Endothelial cell (in vitro differentiated cells): Measurements from ENCODE around the gene ADAMTS2. TPM values are rescaled to one million over a fixed set of nuclear protein-coding genes. Genes with fewer than 3 reads are reported as not detected.

Experiments used
- DNase-seq: peaks from one replicate; pipeline ENCODE4 v3.0.0; 2021; ENCODE audit warnings: low spot score
- H3K27ac Mint-ChIP-seq: one replicate; pipeline ENCODE4 v1.8.0; 2021; ENCODE audit warnings: mixed read lengths, inconsistent platforms; ENCODE audit not compliant: unreplicated experiment
- H3K27me3 Mint-ChIP-seq: one replicate; pipeline ENCODE4 v1.8.0; 2021; ENCODE audit warnings: mild to moderate bottlenecking, moderate library complexity, mixed read lengths, inconsistent platforms; ENCODE audit not compliant: unreplicated experiment
- H3K36me3 Mint-ChIP-seq: one replicate; pipeline ENCODE4 v1.8.0; 2021; ENCODE audit warnings: mild to moderate bottlenecking, low read depth, mixed read lengths, inconsistent platforms; ENCODE audit not compliant: unreplicated experiment
- H3K4me1 Mint-ChIP-seq: one replicate; pipeline ENCODE4 v1.8.0; 2021; ENCODE audit warnings: mild to moderate bottlenecking, mixed read lengths, inconsistent platforms; ENCODE audit not compliant: unreplicated experiment
- H3K4me3 Mint-ChIP-seq: one replicate; pipeline ENCODE4 v1.8.0; 2021; ENCODE audit warnings: mild to moderate bottlenecking, mixed read lengths, inconsistent platforms; ENCODE audit not compliant: unreplicated experiment
- H3K9me3 Mint-ChIP-seq: one replicate; pipeline ENCODE4 v1.8.0; 2021; ENCODE audit warnings: mixed read lengths, inconsistent platforms; ENCODE audit not compliant: unreplicated experiment
- CTCF ChIP-seq: fragments of 200-600 bp; sonication (generic); IDR thresholded peaks from one replicate; pipeline ENCODE4 v1.5.0; 2021; ENCODE audit warnings: antibody characterized with exemption; ENCODE audit not compliant: unreplicated experiment
- total RNA-seq: library from RNA; stranded (reverse); fragmentation: NEBNext Ultra II Directional; extraction: Animal tissue kit (Norgen Biotek cat#: 25700); gene quantifications from one replicate; pipeline ENCODE4 v1.2.1, GENCODE V29; 2021; ENCODE audit not compliant: unreplicated experiment

Gene ADAMTS2
- total RNA-seq, 1 donor from 2014 or later: 1.5 TPM

GRCh38 chr5:179369530-179369884, 24.2 kb upstream of the ADAMTS2 start:
- Mint-ChIP-seq H3K27me3 (peaks cover 2% of the 10 kb centered on the region), H3K9me3 (no peaks in the 10 kb centered on the region), H3K4me3 (no peak overlapping the region), H3K36me3 (no peaks in the 10 kb centered on the region), H3K27ac (no peak overlapping the region), H3K4me1 (no peaks in the 10 kb centered on the region)
- no peak for TF ChIP-seq CTCF
- no peak for DNase-seq

GRCh38 chr5:179368806-179369529, 23.7 kb upstream of the ADAMTS2 start:
- H3K4me3 Mint-ChIP-seq: no peak overlapping the region
- H3K27me3 Mint-ChIP-seq: peaks cover 2% of the 10 kb centered on the region
- no peak overlapping the region for H3K27ac Mint-ChIP-seq
- no peak for DNase-seq
- no peaks in the 10 kb centered on the region for H3K4me1 Mint-ChIP-seq
- no peaks in the 10 kb centered on the region for H3K9me3 Mint-ChIP-seq
- TF ChIP-seq CTCF: no peak
- no peaks in the 10 kb centered on the region for H3K36me3 Mint-ChIP-seq

- no peaks in the 10 kb centered on the region for H3K36me3 Mint-ChIP-seq
- no peak for DNase-seq
- no peak overlapping the region for H3K4me3 Mint-ChIP-seq
- H3K27ac Mint-ChIP-seq: no peak overlapping the region
- no peaks in the 10 kb centered on the region for H3K9me3 Mint-ChIP-seq
- TF ChIP-seq CTCF: no peak
- H3K27me3 Mint-ChIP-seq: peaks cover 2% of the 10 kb centered on the region
- no peaks in the 10 kb centered on the region for H3K4me1 Mint-ChIP-seq
Measured at GRCh38 chr5:179368126-179368805, 23.0 kb upstream of the ADAMTS2 start.

GRCh38 chr5:179367491-179367890, 22.2 kb upstream of the ADAMTS2 start:
- DNase-seq: no peak
- Mint-ChIP-seq H3K27me3 (peaks cover 2% of the 10 kb centered on the region), H3K27ac (no peak overlapping the region), H3K4me1 (no peaks in the 10 kb centered on the region), H3K36me3 (no peaks in the 10 kb centered on the region), H3K9me3 (no peaks in the 10 kb centered on the region), H3K4me3 (no peak overlapping the region)
- TF ChIP-seq CTCF: no peak

- DNase-seq: no peak
- no peaks in the 10 kb centered on the region for H3K4me1 Mint-ChIP-seq
- no peaks in the 10 kb centered on the region for H3K36me3 Mint-ChIP-seq
- H3K27me3 Mint-ChIP-seq: peaks cover 2% of the 10 kb centered on the region
- H3K4me3 Mint-ChIP-seq: no peak overlapping the region
- TF ChIP-seq CTCF: no peak
- H3K9me3 Mint-ChIP-seq: no peaks in the 10 kb centered on the region
- H3K27ac Mint-ChIP-seq: no peak overlapping the region
Measured at GRCh38 chr5:179362355-179362754, 17.1 kb upstream of the ADAMTS2 start.
